ENCODE data around the gene SIAH2. TPM values are rescaled to one million over a fixed set of nuclear protein-coding genes. Genes with fewer than 3 reads are reported as not detected.

SIAH2 gene
- total RNA-seq, 1 donor from 2014 or later: 23.2 TPM

- intact Hi-C loops (cut with micrococcal nuclease): no loop called here
- ATAC-seq: peak; percentile 29
- DNase-seq: no peak
These were observed 16.5 kb upstream of the SIAH2 start for GRCh38 chr3:150779402-150779858.

GRCh38 chr3:150778793-150779401, 15.9 kb upstream of the SIAH2 start:
- ATAC-seq (no peak), DNase-seq (no peak)
- intact Hi-C loops (cut with micrococcal nuclease): no loop called here

- intact Hi-C loops (cut with micrococcal nuclease): no loop called here
- DNase-seq (no peak), ATAC-seq (no peak)
These were observed 12.1 kb upstream of the SIAH2 start for GRCh38 chr3:150775001-150775599.

- peak; percentile 61 for ATAC-seq
- DNase-seq: peak; percentile 32
These were observed 10.7 kb upstream of the SIAH2 start for GRCh38 chr3:150773616-150774192.

GRCh38 chr3:150771600-150771999, 8.6 kb upstream of the SIAH2 start:
- DNase-seq (no peak), ATAC-seq (no peak)
- intact Hi-C loops (cut with micrococcal nuclease): no loop called here

More at GRCh38 chr3:150773616-150774192, 10.7 kb upstream of the SIAH2 start:
- intact Hi-C loops (cut with micrococcal nuclease): no loop called here

- ATAC-seq: no peak
- intact Hi-C loops (cut with micrococcal nuclease): no loop called here
These were observed 7.7 kb upstream of the SIAH2 start for GRCh38 chr3:150770681-150771080.

GRCh38 chr3:150766742-150767141, 3.8 kb upstream of the SIAH2 start:
- ATAC-seq (no peak), DNase-seq (no peak)
- intact Hi-C loops (cut with micrococcal nuclease): no loop called here

More at GRCh38 chr3:150770681-150771080, 7.7 kb upstream of the SIAH2 start:
- DNase-seq: no peak

- DNase-seq: no peak
- no peak for ATAC-seq
- intact Hi-C loops (cut with micrococcal nuclease): no loop called here
These were observed 3.2 kb upstream of the SIAH2 start for GRCh38 chr3:150765949-150766720.

- DNase-seq (no peak), ATAC-seq (no peak)
- intact Hi-C loops (cut with micrococcal nuclease): no loop called here
These were observed 2.0 kb upstream of the SIAH2 start for GRCh38 chr3:150764967-150765366.

- ATAC-seq: no peak
- intact Hi-C loops (cut with micrococcal nuclease): no loop called here
These were observed 1.6 kb upstream of the SIAH2 start for GRCh38 chr3:150764566-150764965.

GRCh38 chr3:150763841-150764483, 993 bp upstream of the SIAH2 start:
- ATAC-seq (peak; percentile 73), DNase-seq (peak; percentile 81)
- intact Hi-C loops (cut with micrococcal nuclease): no loop called here

More at GRCh38 chr3:150764566-150764965, 1.6 kb upstream of the SIAH2 start:
- no peak for DNase-seq

GRCh38 chr3:150762662-150763121, 277 bp downstream of the SIAH2 start:
- no peak for ATAC-seq
- intact Hi-C loops (cut with micrococcal nuclease): no loop called here

GRCh38 chr3:150761831-150762661, 923 bp downstream of the SIAH2 start:
- intact Hi-C loops (cut with micrococcal nuclease): no loop called here
- peak; percentile 58 for DNase-seq
- ATAC-seq: peak; percentile 15

More at GRCh38 chr3:150762662-150763121, 277 bp downstream of the SIAH2 start:
- no peak for DNase-seq

GRCh38 chr3:150760431-150761200, 2.4 kb downstream of the SIAH2 start:
- DNase-seq (no peak), ATAC-seq (no peak)
- intact Hi-C loops (cut with micrococcal nuclease): no loop called here

- intact Hi-C loops (cut with micrococcal nuclease): no loop called here
- ATAC-seq (no peak), DNase-seq (no peak)
These were observed 3.0 kb downstream of the SIAH2 start for GRCh38 chr3:150759947-150760346.

- no peak for DNase-seq
- ATAC-seq: no peak
These were observed 3.6 kb downstream of the SIAH2 start for GRCh38 chr3:150759319-150759718.

GRCh38 chr3:150757768-150758167, 5.2 kb downstream of the SIAH2 start:
- intact Hi-C loops (cut with micrococcal nuclease): no loop called here
- ATAC-seq (no peak), DNase-seq (no peak)

More at GRCh38 chr3:150759319-150759718, 3.6 kb downstream of the SIAH2 start:
- intact Hi-C loops (cut with micrococcal nuclease): no loop called here

GRCh38 chr3:150757364-150757763, 5.6 kb downstream of the SIAH2 start:
- DNase-seq: no peak
- no peak for ATAC-seq
- intact Hi-C loops (cut with micrococcal nuclease): no loop called here
